C4-2B (cell line): ENCODE measurements around the gene ISOC2.
A peak's percentile ranks its signal among the peaks of the same experiment; 100 is the strongest.

Source experiments
- H3K27ac ChIP-seq: fragments of 450-650 bp; 2 replicates; pipeline ENCODE4 v1.5.1; 2017
- ZFX ChIP-seq: fragments of 450-650 bp; IDR thresholded peaks from 2 replicates; pipeline ENCODE4 v1.6.1; 2017
- TF ChIP-seq, protein P1 (sequence below): fragments of 450-650 bp; conservative IDR thresholded peaks from 2 replicates; pipeline ENCODE4 v1.5.1; 2017; ENCODE audit warnings: mild to moderate bottlenecking

Gene ISOC2

GRCh38 chr19:55419103-55419502 is 42.3 kb downstream of the ISOC2 start:
- H3K27ac ChIP-seq = no peak overlapping the region
- no peak for TF ChIP-seq ZFX
- TF ChIP-seq, protein P1, sequence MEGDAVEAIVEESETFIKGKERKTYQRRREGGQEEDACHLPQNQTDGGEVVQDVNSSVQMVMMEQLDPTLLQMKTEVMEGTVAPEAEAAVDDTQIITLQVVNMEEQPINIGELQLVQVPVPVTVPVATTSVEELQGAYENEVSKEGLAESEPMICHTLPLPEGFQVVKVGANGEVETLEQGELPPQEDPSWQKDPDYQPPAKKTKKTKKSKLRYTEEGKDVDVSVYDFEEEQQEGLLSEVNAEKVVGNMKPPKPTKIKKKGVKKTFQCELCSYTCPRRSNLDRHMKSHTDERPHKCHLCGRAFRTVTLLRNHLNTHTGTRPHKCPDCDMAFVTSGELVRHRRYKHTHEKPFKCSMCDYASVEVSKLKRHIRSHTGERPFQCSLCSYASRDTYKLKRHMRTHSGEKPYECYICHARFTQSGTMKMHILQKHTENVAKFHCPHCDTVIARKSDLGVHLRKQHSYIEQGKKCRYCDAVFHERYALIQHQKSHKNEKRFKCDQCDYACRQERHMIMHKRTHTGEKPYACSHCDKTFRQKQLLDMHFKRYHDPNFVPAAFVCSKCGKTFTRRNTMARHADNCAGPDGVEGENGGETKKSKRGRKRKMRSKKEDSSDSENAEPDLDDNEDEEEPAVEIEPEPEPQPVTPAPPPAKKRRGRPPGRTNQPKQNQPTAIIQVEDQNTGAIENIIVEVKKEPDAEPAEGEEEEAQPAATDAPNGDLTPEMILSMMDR = no peak

DNA sequence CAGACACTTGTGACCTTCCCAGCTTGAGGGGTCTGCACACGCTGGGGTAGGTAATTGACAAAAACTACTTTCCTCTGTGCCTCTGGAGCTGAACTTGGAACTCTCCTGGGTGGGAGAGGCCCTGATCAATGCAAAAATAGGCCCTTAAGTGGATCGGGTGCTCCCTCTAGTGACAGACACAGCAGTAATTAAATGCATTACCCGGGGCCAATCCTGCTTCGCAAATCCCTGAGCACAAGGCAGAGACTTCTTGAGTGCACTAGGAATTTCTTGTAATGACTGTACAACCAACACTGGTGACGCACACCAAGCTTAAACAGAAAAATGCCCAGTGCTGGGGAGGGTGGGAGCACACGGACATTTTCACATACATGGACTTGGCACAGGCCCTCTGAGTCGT is 43.3 kb downstream of the ISOC2 start:
- no peak overlapping the region for H3K27ac ChIP-seq
- TF ChIP-seq, protein P1 = peak; percentile 83
- no peak for TF ChIP-seq ZFX

GRCh38 chr19:55410168-55410567 is 51.3 kb downstream of the ISOC2 start:
- H3K27ac ChIP-seq = no peak overlapping the region
- TF ChIP-seq, protein P1 = no peak
- no peak for TF ChIP-seq ZFX

DNA sequence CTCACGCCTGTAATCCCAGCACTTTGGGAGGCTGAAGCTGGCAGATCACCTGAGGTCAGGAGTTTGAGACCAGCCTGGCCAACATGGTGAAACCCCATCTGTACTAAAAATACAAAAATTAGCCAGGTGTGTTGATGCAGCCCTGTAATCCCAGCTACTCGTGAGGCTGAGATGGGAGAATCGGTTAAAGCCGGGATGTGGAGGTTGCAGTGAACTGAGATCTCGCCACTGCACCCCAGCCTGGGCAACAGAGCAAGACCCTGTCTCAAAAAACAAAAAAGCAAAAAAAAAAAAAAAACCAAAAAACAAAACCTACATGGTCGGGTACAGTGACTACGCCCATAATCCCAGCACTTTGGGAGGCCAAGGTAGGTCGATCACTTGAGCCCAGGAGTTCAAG is 52.3 kb downstream of the ISOC2 start:
- peak overlapping the region; percentile 99 for H3K27ac ChIP-seq

GRCh38 chr19:55408533-55408872 is 52.9 kb downstream of the ISOC2 start:
- H3K27ac ChIP-seq = peak overlapping the region; percentile 99
- TF ChIP-seq ZFX = no peak
- TF ChIP-seq, protein P1 = no peak

DNA sequence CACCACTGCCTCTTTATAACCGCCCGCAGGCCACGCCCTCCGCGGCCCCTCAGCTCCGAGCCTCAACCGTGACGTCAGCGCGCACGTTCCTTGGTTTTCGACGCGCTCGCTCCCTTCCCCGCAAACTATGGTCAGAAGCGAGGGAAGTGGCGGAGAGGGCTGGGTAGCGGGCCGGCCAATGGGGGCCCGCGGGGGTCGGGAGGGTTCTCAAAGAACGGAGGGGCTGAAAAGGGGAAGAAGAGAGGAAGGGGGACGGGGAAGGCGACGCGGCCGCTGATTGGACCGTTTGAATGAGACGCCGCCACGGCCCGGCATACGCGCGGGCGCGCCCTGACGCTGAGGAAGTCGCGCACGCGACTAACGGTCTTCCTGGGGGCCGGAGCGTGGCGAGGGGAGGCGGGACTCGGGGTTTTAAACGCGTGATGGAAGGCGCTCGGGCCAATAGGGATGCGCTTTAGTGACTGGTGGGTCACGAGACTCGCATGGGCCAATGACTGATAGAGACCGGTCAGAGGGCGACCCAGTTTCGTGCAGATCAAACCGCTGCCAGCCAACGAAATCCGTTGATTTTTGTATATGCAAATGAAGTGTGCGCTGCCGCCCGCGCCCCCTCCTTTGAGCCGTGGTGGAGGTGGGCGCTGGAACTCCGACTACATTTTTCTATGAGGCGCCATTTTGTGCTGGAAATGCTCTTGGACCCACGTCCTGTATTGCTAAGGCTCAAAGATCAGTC is 53.5 kb downstream of the ISOC2 start:
- H3K27ac ChIP-seq = peak overlapping the region; percentile 99

GRCh38 chr19:55407550-55407799 is 54.0 kb downstream of the ISOC2 start, which contains the start of gene UBE2S:
TSS of gene UBE2S (minus strand) at chr19:55407788. CDS start at chr19:55407589, 199 bp downstream.
- peak within 1 kb of the TSS; percentile 99 for H3K27ac ChIP-seq
- TF ChIP-seq ZFX = peak; percentile 91; the same call in 1 of the 2 replicates

More for the DNA sequence above, 53.5 kb downstream of the ISOC2 start:
- TF ChIP-seq, protein P1 = no peak
- no peak for TF ChIP-seq ZFX

GRCh38 chr19:55406826-55407549 is 54.5 kb downstream of the ISOC2 start:
- H3K27ac ChIP-seq = peak overlapping the region; percentile 99
- no peak; the same call in 1 of the 2 replicates for TF ChIP-seq ZFX
- TF ChIP-seq, protein P1 = no peak
